ENCODE results near the gene MFSD11.
"Not testable (repeated sequence)": the region's sequence is repeated elsewhere in the genome, so short reads cannot be mapped to it uniquely, and the experiment has no call there.

The MFSD11 gene

GRCh38 chr17:76737676-76738467 is at the start of gene MFSD11:
MFSD11 (plus strand) TSS chr17:76738119; CDS start chr17:76738353, 234 bp downstream.
- peak; percentile 78 to 91 for DNase-seq (ENCODE audit: low read depth in 2 of 2)

GRCh38 chr17:76688165-76688622 is 49.7 kb upstream of the MFSD11 start:
- DNase-seq (ENCODE audit: low read depth in 2 of 2) = no peak

GRCh38 chr17:76689859-76690258 is 48.1 kb upstream of the MFSD11 start:
- DNase-seq (ENCODE audit: low read depth in 2 of 2) = no peak

GRCh38 chr17:76690596-76691280 is 47.2 kb upstream of the MFSD11 start:
- DNase-seq (ENCODE audit: low read depth in 2 of 2) = no peak

- DNase-seq (ENCODE audit: low read depth in 2 of 2) = no peak
These were observed 46.3 kb upstream of the MFSD11 start for GRCh38 chr17:76691379-76692191.

- DNase-seq (ENCODE audit: low read depth in 2 of 2) = no peak
These were observed 42.7 kb upstream of the MFSD11 start for GRCh38 chr17:76695059-76695831.

GRCh38 chr17:76696763-76697701 is 40.9 kb upstream of the MFSD11 start:
- DNase-seq (ENCODE audit: low read depth in 2 of 2) = no peak

GRCh38 chr17:76697702-76698465 is 40.0 kb upstream of the MFSD11 start:
- DNase-seq (ENCODE audit: low read depth in 2 of 2) = no peak

- DNase-seq (ENCODE audit: low read depth in 2 of 2) = not testable (repeated sequence)
These were observed 39.4 kb upstream of the MFSD11 start for GRCh38 chr17:76698466-76698977.

GRCh38 chr17:76700270-76700616 is 37.7 kb upstream of the MFSD11 start:
- DNase-seq (ENCODE audit: low read depth in 2 of 2) = no peak

- no peak for DNase-seq (ENCODE audit: low read depth in 2 of 2)
These were observed 37.1 kb upstream of the MFSD11 start for GRCh38 chr17:76700617-76701470.

- DNase-seq (ENCODE audit: low read depth in 2 of 2) = no peak
These were observed 36.4 kb upstream of the MFSD11 start for GRCh38 chr17:76701471-76701967.

GRCh38 chr17:76702076-76702475 is 35.8 kb upstream of the MFSD11 start:
- no peak for DNase-seq (ENCODE audit: low read depth in 2 of 2)

- DNase-seq (ENCODE audit: low read depth in 2 of 2) = no peak
These were observed 34.8 kb upstream of the MFSD11 start for GRCh38 chr17:76702941-76703637.

GRCh38 chr17:76704805-76705204 is 33.1 kb upstream of the MFSD11 start:
- no peak for DNase-seq (ENCODE audit: low read depth in 2 of 2)

GRCh38 chr17:76706817-76707216 is 31.1 kb upstream of the MFSD11 start:
- DNase-seq (ENCODE audit: low read depth in 2 of 2) = no peak

GRCh38 chr17:76707985-76708807 is 29.7 kb upstream of the MFSD11 start:
- DNase-seq (ENCODE audit: low read depth in 2 of 2) = no peak

Data from stimulated activated CD4-positive, alpha-beta T cell treated with anti-CD3 and anti-CD28 coated beads, Interleukin-1b, Interleukin-23, amount 100 ng/mL, for 4 hours (primary cell).